NCI-H748 treated with DMSO at 0.1 percent for 48 hours (cell line): ENCODE data around the gene SYNC.
"Not testable (repeated sequence)": the region's sequence is repeated elsewhere in the genome, so short reads cannot be mapped to it uniquely, and the experiment has no call there.

Experiments used
- DNase-seq: peaks from one replicate; lab custom pipeline; 2025; lab: John Stamatoyannopoulos, UW

The SYNC gene

DNA sequence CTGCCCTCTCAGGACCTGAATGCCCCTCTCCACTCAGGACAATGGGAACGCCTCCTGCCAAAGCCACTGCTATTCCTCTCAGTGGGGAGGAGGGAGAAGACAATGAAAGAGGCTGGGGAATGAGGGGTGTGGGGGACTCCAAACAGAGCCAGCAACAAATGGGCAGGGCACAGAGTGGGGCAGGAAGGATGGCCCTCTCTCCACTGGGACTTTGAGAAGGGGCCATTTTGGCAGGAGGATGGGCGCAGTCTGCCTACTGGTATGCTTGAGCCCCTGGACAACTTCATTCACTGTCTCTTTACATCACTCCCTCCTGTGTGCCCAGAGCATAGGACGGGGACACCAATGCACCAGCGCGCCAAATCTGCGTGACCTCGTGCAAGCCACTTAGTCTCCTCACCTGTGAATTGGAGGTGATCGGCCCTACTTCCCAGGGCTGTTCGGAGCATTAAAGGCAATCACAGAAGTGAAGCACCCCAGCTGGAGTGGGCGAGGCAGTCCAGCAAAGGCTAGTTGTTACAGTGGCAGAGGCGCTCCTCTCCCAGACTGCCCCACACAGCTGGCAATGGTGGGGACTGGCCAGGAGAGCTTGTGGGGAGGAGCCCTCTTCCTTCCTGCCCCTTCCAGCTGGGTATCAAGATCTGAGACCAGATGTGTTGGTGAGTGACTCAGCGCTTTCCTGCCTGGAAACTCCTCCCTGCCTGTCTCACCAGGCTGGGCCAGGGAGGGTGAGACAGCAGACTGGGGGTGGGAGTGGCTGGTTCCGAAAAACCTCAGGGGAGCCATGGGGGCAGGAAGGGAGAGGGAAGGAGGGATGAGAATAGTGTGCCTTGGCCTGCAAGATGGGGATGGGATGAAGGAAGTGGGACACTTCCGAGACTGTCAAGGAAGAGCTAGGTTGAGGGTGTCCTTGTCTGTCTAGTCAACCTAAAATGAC, 22.4 kb upstream of the SYNC start:
- DNase-seq: no peak

DNA sequence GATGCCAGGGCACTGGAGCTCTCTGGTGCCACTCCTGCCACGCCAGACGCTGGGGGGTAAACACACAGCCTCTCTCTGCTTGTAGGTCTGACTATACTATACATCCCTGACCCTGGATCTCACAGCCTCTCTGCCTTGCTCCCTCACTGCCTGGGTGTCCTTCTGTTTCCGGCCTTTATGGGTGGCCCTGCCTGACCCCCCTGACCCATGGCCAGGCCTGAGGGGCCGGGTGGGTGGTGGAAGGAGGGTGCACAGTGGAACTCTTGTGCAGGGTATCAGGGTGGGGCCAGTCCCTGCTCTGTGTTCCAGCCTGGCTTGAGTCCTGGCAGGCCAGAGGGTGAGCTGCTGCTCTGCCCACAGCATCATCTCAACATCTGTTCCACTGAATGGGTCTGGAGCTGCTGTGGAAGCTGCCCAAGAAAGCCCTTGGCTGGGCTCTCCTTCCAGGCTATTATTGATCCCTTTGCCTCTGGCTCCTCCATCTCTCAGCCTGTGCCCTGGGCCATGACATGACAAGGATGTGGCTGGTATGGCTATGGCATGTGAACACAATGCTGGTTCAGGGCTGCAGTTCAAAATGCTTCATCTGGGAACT, 17.2 kb upstream of the SYNC start:
- DNase-seq: no peak

DNA sequence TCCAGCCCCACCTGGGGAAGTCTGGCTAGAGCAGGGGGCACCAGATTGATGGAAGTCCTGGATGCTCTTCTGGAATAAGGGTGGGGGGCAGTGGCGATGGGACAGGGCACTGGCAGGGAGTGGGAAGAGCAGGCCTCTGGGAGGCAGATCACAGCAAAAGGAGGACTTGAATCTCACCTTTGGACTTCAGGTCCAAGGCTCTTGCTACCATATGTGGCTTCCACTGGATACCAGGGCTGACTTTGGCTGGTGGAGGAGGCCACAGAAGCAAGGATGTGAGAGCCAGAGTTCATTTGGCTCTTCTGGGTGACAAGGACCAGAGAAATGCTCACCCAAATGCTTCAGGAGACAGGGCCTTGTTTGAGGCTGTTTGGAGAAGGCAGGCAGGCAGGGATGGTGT, 16.0 kb upstream of the SYNC start:
- DNase-seq: no peak

DNA sequence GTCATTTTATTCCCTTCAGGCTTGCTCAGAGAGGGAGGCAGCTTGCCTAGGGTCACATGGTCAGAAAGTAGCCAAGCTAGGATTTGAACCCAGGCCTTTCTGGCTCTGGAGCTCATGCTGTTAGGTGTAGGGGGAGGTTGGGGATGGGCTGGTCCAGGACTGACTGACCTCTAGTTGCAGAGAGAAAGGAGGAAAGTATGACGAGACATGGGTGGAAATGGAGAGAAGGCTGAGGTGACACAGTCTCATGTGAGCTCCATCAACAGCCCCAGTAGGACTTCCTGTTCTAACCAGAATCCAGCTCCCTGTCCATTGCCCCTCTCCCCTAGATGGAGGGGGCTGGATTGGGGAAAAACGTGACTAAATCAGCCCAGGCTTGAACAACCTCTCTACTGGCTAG, 15.5 kb upstream of the SYNC start:
- DNase-seq: no peak

DNA sequence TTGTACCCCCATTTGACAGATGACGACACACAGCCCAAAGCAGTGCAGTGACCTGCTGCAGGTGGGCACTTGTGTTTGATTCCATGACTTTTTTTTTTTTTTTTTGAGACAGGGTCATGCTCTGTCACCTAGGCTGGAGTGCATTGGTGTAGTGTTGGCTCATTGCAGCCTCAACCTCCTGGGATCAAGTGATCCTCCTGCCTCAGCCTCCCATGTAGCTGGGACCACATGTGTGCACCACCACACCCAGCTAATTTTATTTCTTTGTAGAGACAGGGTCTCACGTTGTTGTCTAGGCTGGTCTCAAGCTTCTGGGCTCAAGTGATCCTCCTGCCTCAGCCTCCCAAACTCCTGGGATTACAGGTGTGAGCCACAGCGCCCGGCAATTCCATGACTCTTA, 14.9 kb upstream of the SYNC start:
- no peak for DNase-seq

DNA sequence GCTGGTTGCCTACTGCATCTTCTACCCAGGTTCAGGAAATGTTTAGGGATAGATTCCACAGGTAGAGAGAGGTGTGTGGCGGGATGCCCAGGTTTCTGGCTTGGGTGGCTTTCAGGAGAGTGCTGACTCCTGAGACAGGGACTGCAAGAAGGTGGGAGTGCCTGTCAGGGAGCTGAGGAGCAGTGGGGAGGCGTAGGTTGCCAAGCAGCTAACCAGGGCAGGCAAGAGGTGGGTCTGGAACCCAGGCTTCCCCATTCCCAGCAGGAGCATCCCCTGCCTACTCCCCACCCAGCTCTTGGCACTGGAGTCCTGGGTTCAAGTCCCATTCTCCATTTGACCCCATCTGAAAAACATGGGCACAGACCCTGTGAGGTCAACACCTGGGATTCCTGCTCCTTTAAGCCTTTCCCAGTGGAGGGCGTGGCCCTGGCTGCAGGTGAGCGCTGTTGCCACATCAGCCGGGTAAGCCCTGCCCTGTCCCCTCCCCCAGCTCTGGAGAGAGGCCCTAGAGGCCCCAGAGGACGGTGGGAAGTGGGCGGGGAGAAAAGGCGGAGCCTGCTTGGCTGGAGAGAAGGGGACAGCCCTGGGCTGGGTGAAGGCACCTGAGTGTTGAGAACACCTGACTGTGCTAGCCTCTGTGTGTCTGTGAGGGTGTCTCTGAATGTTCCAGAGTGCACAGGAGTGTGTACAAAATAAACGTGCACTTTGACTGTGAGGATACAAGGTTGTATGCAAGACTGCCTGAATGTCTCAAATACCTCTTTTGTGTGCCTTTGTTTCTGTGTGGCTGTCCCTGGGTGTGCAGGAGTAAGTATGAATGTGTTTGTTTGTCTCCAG, 14.0 kb upstream of the SYNC start:
- DNase-seq: peak; percentile 86

DNA sequence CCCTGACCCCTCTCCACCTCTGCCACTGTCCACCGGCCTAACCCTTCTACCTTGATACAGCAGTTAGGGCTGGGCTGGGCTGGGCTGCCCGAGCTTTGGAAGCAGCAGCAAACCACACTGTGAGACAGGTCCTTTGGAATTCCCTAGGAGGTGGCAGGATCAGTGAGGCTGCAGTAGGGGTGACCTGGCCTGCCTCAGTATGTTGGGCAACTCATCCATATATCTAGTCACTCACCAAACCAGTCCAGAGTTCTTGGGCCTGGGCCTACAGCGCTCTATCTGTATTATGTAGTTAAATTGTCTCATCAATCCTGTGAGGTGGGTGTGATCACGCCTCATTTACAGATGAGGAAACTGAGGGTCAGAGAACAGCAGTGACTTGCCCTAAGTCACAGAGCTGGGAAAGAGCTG, 13.3 kb upstream of the SYNC start:
- DNase-seq: no peak

DNA sequence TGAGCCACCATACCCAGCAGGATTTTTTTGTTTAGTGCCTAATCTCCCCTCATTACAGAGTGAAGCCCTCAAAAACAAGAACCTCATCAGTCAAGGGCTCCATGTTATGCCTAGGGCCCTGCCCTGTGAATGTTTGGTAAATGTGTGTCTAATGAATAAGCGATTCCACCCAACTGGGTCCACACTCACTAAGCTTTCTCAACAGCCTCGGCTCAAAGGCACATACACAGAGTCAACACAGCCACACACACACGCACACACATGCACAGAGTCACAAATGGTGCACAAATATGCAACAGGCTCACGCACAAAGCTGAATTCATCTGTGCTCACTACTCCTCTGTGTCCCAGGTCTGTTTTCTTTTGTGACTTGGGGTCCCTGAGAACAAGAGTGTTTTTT, 11.7 kb upstream of the SYNC start:
- DNase-seq: no peak

DNA sequence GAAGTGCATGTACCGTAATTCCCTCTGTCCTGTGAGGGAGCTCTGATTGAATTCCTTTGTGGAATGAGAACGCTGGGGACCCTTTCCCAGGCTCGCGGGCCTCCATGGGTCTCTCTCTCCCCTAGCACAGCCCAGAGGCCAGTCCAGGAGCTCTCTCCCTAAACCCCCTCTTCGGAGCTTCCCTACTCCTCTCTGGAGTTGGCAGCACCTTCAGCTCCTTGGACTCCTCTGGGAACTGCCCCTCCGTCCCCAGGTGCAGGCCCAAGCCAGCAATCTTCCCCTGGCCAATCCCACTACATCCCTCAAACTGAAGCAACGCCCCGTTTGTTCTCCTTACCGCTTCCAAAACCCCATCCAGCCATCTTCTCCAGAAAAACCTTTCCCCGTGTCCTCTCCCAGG, 10.5 kb upstream of the SYNC start:
- DNase-seq: no peak

DNA sequence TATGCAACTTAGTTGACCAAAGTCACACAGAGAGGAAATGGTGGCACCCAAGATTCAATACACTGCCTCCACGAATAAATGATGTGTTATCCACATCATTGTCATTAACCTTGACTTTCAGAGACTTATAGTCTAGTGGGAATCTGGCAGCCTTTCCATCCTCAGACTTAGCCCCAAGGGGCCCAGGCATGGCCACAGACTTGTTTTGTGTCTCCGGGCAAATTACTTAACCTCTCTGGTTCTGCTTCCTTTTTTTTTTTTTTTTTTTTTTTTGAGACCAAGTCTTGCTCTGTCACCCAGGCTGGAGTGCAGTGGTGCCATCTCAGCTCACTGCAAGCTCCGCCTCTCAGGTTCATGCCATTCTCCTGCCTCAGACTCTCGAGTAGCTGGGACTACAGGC, 8.7 kb upstream of the SYNC start:
- DNase-seq: not testable (repeated sequence)

DNA sequence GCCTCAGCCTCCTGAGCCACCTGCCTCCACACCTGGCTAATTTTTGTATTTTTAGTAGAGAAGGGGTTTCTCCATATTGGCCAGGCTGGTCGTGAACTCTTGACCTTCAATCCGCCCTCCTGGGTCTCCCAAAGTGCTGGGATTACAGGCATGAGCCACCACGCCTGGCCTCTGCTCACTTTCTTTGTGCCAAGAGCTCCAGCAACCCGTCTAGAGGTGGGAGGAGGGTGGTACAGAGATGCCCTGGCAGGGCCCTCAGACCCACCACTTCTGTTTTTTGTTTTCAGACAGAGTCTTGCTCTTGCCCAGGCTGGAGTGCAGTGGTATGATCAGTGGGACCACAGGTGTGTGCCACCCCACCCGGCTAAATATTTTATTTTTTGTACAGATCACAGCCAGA, 6.9 kb upstream of the SYNC start:
- DNase-seq: no peak

DNA sequence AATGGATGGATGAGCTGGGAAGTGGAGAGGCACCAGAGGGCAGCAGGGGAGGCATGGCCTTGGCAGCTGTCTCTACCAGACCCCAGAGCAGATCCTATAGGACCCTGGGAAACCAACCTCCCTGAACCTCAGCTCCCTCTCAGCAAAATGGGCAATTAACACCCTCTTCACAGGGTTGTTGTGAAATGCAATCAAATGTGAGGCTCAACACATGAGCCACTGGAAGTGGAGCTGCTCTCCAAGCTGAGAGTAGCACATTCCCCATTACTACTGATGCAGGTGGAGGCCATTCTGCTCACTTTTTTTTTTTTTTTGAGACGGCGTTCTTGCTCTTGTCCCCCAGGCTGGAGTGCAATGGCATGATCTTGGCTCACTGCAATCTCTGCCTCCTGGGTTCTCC, 6.5 kb upstream of the SYNC start:
- DNase-seq: no peak

DNA sequence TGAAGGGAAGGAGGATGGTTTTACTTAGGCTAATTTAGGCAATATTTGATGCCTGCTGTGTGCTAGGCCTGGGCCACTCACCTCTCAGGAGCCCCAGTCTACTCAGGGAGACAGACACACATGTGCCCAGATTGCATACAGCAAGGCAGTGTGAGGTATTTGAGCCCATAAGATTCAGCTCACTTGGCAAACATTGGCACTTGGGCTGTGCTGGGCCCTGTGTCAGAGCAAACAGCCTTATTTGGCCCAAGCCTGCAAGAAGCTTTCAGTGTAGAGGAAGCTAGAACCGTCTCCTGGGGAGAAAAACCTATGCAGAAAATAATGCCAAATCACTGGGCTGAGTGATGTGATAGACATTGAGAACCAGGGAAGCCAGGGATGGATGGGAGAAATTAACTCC, 3.9 kb upstream of the SYNC start:
- no peak for DNase-seq

DNA sequence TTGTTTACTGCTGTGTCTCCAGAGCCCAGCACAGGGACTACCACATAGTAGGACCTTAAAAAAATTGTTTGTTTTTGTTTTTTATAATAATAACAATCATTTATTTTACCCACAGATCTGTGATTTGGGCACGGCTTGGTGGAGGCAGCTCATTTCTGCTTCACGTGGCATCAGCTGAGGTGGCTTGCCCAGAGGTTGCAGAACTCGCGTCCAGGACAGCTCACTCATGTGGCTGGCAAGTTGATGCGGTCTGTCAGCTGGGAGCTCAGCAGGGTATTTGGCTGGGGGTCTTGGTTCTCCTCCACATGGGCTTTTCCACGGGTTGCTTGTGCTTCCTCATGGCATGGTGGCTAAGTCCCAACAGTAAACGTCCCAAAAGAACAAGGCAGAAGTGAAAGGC, 2.9 kb upstream of the SYNC start:
- DNase-seq: no peak

DNA sequence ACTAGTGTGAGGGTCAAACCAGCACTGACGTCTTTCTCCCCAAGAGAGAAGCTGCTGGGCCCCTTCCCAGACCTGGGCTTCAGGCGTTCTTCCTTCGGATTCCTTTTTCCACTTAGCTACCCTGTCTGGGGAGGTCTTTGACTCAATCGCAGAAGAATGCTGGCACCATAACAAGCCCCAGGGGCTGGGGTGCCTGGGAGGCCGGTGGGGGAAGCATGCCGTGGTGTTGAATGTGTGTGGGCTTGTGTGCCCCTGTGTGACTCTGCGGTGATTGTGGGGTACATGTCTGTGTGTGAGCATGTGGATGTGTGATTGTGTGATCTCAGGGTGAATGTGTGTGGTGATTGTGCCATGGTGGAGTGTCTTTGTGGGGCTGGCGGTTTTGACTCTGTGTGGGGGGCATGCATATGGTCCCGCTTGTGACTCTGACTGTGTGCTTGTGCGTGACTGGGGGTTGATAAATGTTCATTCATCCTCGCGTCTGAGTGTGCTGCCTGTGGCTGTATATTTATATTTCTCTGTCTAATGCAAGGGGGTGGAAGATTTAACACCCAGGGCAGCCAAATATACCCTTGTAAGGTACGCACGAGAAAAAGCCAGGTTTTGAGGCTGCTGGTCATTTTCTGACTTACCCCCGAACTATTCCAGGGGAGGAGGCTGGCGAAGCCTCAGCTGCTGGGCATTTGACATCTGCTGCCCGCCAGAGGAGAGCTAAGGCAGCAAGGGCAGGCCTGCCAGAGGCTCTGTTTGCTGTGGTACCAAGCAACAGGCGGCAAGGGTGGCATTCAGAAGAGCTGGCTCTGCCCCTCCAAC, 1.1 kb upstream of the SYNC start:
- DNase-seq: no peak

DNA sequence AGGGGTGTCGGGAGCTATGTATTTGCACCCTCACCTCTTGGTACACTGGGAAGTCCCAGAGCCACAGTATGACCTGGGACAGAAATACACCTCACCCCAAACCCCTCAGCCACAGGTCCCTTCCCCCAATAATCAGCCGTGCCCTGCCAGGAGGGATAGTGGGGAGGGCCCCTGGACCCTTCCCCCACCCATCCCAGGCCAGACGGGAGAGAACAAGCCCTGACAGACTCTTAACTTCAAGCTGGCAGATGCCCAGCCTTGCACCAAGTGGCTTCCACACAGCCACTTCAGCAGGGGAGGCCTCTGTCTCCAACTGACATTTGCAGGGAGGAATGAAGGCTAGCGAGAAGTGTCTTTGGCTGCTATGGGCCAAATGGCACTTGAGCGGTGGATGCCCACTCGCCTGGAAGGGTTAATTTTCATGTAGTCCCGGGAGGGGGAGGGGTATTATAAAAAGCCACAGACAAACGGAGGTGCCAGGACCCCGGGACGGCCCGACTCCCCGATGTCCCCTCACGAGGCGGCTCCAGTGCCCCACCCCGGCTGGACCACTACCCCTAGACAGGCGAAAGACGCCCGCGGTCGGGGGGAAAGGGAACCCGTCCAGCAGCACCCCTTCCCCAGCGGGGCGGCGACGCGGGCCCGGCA, 495 bp downstream of the SYNC start:
- DNase-seq: no peak

DNA sequence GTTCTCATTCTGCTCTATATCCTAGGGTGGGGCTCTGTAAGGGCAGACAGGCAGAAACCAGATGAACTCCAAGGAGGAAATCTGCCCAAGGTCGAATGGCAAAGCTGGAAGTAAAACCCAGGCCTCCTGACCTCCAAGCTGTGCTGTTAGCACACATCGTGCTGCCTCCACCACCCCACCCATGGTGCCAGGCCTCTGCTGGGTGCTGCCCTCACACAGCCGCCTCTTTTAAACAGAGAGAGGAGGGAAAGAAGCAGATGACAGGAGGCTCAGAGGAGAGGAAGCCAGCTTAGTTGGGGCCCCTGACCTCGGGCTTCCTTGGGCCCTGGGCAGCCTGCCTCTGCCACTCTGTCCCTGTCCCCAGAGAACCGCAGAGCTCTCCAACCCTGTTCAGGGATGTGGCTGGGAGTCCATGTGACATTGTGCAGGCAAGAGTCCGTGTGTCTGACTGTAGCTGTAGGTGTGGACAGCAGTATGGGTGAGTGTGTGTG, 1.1 kb downstream of the SYNC start:
- no peak for DNase-seq

DNA sequence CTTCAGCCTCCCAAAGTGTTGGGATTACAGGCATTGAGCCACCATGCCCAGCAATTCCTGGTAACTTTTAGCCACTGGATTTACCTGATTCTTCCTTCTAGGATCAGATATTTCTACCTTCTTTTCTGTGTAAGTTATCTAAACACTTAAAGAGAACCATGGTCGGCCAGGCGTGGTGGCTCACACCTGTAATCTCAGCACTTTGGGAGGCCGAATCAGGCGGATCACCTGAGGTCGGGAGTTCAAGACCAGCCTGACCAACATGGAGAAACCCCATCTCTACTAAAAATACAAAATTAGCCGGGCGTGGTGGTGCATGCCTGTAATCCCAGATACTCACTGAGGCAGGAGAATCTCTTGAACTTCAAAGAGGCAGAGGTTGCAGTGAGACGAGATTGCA, 5.6 kb downstream of the SYNC start:
- DNase-seq: not testable (repeated sequence)

DNA sequence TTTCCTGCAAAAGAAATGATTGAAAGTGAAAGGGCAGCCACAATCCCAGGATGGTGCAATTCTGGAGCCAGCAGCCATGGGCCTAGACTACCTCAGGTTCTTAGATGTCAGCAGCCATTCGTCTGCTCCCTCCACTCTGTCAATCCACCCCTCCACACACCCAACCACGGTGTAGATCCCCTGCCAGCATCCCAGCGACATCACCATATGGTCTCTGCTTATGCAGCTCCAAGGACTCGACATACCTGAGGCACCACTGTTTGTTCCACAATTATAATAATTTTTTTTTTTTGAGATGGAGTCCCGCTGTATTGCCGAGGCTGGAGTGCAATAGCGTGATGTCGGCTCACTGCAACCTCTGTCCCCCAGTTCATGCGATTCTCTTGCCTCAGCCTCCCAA, 6.5 kb downstream of the SYNC start:
- no peak for DNase-seq

DNA sequence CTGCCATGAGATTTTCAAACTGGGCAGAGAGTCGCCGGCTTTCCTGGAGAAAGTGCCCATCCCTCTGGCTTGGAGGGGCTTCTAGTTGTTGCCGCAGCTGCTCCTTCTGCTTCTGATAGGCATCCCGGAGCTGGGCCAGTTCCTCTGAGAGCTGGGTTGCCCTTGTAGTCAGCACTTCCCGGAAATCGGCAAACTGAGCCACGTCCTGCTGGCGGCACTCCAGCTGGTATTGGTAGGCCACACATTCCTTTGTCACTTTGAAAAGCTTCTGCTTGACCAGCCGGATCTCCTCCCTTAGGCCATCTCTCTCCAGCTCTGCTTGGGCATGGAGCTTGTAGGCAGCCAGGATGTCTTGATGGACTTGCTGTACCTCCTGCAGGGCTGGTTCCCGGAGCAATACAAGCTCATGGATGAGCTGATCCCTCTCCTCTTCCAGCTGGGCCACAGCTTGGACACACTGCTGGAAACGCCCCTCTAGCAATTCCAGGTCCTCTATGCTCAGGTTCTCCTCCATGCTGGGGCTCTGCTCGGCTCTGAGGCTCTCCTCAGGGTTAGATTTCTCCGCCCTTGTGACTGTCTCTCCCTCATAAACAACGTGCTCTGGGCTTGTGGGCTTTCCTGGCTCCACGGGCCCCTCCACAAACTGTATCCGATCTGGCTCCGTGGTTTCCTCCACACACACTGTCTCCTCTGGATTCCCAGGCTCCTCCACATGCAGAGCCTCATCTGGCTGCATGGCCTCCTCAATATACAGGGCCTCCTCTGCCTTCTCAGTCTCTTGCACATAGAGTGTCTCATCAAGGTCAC, 7.3 kb downstream of the SYNC start:
- DNase-seq: no peak
